Endothelial cell (in vitro differentiated cells): Measurements from ENCODE around the gene PPP1CA. TPM values are rescaled to one million over a fixed set of nuclear protein-coding genes. Genes with fewer than 3 reads are reported as not detected.
A peak's percentile ranks its signal among the peaks of the same experiment; 100 is the strongest.

ENCODE experiments used
- DNase-seq: peaks from one replicate; pipeline ENCODE4 v3.0.0; 2021; ENCODE audit warnings: low spot score
- H3K27ac Mint-ChIP-seq: one replicate; pipeline ENCODE4 v1.8.0; 2021; ENCODE audit warnings: mixed read lengths, inconsistent platforms; ENCODE audit not compliant: unreplicated experiment
- H3K27me3 Mint-ChIP-seq: one replicate; pipeline ENCODE4 v1.8.0; 2021; ENCODE audit warnings: mild to moderate bottlenecking, moderate library complexity, mixed read lengths, inconsistent platforms; ENCODE audit not compliant: unreplicated experiment
- H3K36me3 Mint-ChIP-seq: one replicate; pipeline ENCODE4 v1.8.0; 2021; ENCODE audit warnings: mild to moderate bottlenecking, low read depth, mixed read lengths, inconsistent platforms; ENCODE audit not compliant: unreplicated experiment
- H3K4me1 Mint-ChIP-seq: one replicate; pipeline ENCODE4 v1.8.0; 2021; ENCODE audit warnings: mild to moderate bottlenecking, mixed read lengths, inconsistent platforms; ENCODE audit not compliant: unreplicated experiment
- H3K4me3 Mint-ChIP-seq: one replicate; pipeline ENCODE4 v1.8.0; 2021; ENCODE audit warnings: mild to moderate bottlenecking, mixed read lengths, inconsistent platforms; ENCODE audit not compliant: unreplicated experiment
- H3K9me3 Mint-ChIP-seq: one replicate; pipeline ENCODE4 v1.8.0; 2021; ENCODE audit warnings: mixed read lengths, inconsistent platforms; ENCODE audit not compliant: unreplicated experiment
- long read RNA-seq: library from polyadenylated mRNA; unstranded; transcript quantifications from one replicate; pipeline ENCODE4 v2.0.0, GENCODE V29; 2020; ENCODE audit not compliant: unreplicated experiment
- total RNA-seq: library from RNA; stranded (reverse); fragmentation: NEBNext Ultra II Directional; extraction: Animal tissue kit (Norgen Biotek cat#: 25700); gene quantifications from one replicate; pipeline ENCODE4 v1.2.1, GENCODE V29; 2021; ENCODE audit not compliant: unreplicated experiment
- TF ChIP-seq, protein P1 (sequence below): fragments of 200-600 bp; sonication (generic); IDR thresholded peaks from one replicate; pipeline ENCODE4 v1.5.0; 2021; ENCODE audit warnings: antibody characterized with exemption; ENCODE audit not compliant: unreplicated experiment

Gene PPP1CA
- 249 TPM for total RNA-seq
- long read RNA-seq, transcript PPP1CA-203 (7 exons, 1,476 nt) = major isoform, 535 of 575 reads
- long read RNA-seq, transcript PPP1CA-204 (6 exons, 1,677 nt) = minor isoform, 14 of 575 reads
- long read RNA-seq, transcript PPP1CA-202 (6 exons, 1,054 nt) = minor isoform, 8 of 575 reads
- long read RNA-seq, partial matches to known transcripts = 2 of 575 reads
- long read RNA-seq, other reads (novel, unspliced or antisense) = 13 of 575 reads

DNA sequence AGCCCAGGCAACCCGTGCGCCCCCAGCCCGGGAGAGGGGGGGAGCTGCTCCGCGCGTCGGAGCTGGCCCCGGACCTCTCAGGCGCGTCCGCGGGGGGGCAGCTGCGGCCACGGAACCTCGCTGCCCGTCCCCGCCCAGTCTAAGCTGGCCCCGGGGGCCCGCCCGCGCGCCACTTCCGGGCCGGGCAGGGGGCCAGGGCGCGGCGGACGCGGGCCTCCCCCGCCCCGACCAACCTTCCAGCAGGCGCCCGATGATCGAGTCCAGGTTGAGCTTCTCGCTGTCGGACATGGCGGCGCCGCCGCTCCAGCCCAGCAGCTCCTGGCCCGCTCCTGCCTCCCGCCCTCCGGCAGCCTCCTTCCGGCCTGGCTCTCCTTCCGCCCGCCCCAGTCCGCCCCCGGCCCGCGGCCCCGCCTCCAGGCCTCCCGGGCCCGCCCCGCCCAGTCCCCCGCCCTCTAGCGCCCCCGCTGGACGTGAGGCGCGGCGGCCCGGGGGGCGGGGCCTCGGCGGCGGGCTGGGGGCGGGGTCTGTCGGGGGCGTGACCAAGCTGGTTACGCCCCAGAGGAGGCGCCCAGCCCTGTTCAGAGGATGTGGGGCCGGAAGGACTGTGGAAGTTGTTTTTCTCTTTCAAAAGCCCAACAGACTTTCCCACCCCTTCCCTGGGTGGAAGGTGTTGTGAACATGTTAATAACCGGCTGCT, at the start of gene PPP1CA:
Gene PPP1CA, minus strand, starts transcription at position 364 of the 697 bp plus-strand sequence. Its CDS starts 76 bp downstream, at position 288.
- Mint-ChIP-seq H3K4me3 (peak within 1 kb of the TSS; percentile 90), H3K4me1 (peaks cover 37% of the 10 kb centered on the region), H3K9me3 (no peaks in the 10 kb centered on the region), H3K27me3 (peaks cover 11% of the 10 kb centered on the region), H3K36me3 (peaks cover 12% of the 10 kb centered on the region), H3K27ac (peak within 1 kb of the TSS; percentile 89)
- DNase-seq = peak; percentile 95
- TF ChIP-seq, protein P1, sequence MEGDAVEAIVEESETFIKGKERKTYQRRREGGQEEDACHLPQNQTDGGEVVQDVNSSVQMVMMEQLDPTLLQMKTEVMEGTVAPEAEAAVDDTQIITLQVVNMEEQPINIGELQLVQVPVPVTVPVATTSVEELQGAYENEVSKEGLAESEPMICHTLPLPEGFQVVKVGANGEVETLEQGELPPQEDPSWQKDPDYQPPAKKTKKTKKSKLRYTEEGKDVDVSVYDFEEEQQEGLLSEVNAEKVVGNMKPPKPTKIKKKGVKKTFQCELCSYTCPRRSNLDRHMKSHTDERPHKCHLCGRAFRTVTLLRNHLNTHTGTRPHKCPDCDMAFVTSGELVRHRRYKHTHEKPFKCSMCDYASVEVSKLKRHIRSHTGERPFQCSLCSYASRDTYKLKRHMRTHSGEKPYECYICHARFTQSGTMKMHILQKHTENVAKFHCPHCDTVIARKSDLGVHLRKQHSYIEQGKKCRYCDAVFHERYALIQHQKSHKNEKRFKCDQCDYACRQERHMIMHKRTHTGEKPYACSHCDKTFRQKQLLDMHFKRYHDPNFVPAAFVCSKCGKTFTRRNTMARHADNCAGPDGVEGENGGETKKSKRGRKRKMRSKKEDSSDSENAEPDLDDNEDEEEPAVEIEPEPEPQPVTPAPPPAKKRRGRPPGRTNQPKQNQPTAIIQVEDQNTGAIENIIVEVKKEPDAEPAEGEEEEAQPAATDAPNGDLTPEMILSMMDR = peak; percentile 83

DNA sequence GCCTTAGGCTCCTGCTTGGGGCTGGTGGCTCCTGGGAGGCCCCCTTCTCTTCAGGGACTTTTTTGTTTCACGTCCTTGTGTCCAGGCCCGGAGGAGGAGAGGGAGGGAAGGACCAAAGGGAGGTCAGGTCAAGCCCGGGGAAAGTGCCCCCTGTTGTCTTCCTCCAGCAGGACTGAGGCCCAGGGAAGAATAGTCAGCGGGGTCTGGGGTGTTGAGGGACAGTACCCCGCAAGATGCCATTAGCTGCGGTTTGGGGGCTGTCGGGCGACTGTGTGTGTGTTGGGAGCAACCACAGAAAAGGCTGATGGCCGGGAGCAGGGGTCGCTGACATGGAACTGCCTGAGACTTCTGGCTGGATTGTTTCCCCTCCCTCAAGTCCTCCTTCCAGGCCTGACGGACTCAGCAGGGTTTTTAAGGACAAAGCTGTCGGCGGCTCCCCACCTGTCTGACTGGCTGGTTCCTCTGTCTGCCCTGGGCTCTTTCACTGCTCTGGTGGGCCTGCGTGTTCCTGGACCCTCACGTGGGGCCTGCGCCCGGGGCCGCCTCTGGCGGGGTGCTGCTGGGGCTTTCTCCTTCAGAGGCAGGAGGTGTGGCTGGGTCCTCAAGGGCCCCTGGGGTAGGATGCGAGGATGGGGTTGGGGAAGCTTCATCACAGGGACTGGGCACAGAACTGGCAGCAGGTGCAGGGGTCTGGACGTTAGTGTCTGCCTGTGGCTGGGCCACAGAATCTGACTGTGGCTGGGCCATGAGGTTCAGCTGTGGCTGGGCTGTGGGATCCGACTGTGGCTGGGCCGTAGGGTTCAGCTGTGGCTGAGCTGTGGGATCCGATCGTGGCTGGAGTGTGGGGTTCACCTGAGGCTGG, 49.4 kb upstream of the PPP1CA start:
- H3K27me3 Mint-ChIP-seq = peaks cover 6% of the 10 kb centered on the region
- no peak overlapping the region for H3K27ac Mint-ChIP-seq
- H3K9me3 Mint-ChIP-seq = no peaks in the 10 kb centered on the region
- no peaks in the 10 kb centered on the region for H3K36me3 Mint-ChIP-seq
- TF ChIP-seq, protein P1 = no peak
- no peak for DNase-seq
- H3K4me1 Mint-ChIP-seq = no peaks in the 10 kb centered on the region
- no peak overlapping the region for H3K4me3 Mint-ChIP-seq

DNA sequence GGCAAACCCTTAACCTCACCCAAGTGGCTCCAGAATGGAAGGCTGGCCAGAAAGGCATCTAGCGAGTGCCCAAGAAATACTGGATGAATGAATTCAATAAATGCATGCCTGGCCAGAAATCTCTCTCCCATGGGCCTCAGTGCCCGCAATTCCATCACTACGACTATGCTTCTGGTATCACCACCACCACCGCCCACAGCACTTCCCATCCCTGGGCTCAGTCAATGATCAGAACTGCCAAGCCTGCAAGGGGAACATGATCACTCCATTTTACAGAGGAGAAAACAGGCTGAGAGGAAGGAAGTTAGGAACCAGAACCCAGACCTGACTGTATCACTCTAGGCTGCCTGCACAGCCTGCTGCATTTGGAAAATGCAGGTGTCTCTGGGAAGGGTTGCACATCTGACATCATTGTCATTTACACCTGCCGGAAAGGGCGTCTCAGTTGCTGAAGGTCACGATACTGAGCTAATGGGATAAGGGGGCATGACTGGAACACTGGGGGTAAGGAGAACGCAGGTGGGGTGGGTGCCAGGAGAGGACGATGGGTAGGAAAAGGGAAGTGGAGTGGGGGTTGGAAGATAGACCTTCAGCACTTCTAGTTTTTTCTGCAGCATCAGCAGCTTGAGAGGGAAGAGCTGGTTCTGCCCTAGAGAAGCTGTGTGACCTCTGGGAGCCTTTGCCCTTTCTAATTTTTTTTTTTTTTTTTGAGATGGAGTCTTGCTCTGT, 47.6 kb upstream of the PPP1CA start:
- TF ChIP-seq, protein P1 = no peak
- peaks cover 8% of the 10 kb centered on the region for H3K4me1 Mint-ChIP-seq
- no peaks in the 10 kb centered on the region for H3K36me3 Mint-ChIP-seq
- H3K4me3 Mint-ChIP-seq = no peak overlapping the region
- H3K27me3 Mint-ChIP-seq = peaks cover 4% of the 10 kb centered on the region
- DNase-seq = no peak
- H3K9me3 Mint-ChIP-seq = no peaks in the 10 kb centered on the region
- no peak overlapping the region for H3K27ac Mint-ChIP-seq

DNA sequence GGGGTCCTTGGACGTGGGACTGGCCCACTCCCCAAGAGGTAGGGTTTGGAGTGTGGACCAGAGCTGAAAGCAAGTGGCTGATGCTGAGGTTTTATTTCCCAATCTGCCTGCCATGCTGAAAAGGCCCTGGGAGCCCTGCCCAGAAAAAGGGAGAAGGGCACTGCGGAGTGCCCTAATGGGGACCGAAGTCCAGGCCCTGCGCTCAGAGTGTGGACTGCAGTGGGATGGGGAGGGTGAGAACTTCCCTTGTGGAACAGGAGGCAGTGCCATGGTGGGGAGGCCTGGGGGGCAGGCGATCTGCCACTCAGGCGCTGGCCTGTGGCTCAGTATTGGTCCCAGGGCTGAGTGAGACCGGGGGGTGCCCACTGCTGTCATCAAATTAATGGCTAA, 46.6 kb upstream of the PPP1CA start:
- Mint-ChIP-seq H3K36me3 (no peaks in the 10 kb centered on the region), H3K27ac (no peak overlapping the region), H3K4me1 (peaks cover 8% of the 10 kb centered on the region), H3K9me3 (no peaks in the 10 kb centered on the region), H3K27me3 (peaks cover 6% of the 10 kb centered on the region), H3K4me3 (no peak overlapping the region)
- no peak for DNase-seq
- TF ChIP-seq, protein P1 = no peak
